HepG2 (cell line): ENCODE results near the gene SERPINF2. TPM values are rescaled to one million over a fixed set of nuclear protein-coding genes. Genes with fewer than 3 reads are reported as not detected.

ENCODE experiments used
- ASH2L ChIP-seq: fragments of 300-600, 200-600 bp; sonication (generic); IDR thresholded peaks from 2 replicates; pipeline ENCODE4 v1.7.0; 2017; ENCODE audit warnings: low read depth, mild to moderate bottlenecking, moderate library complexity, mixed read lengths, low read length; ENCODE audit not compliant: insufficient read length
- DNMT1 ChIP-seq: sonication (generic); formaldehyde crosslinking; IDR thresholded peaks from 2 replicates; pipeline ENCODE4 v1.5.1; 2020; ENCODE audit warnings: mild to moderate bottlenecking, missing genetic modification reagents
- HMG20A ChIP-seq: IDR thresholded peaks from 2 replicates; pipeline ENCODE4 v1.6.1; 2016; ENCODE audit warnings: borderline replicate concordance
- HNF4A ChIP-seq: sonication (generic); formaldehyde crosslinking; IDR thresholded peaks from 2 replicates; pipeline ENCODE4 v1.4.0; 2020; ENCODE audit warnings: missing genetic modification reagents
- IKZF1 ChIP-seq: fragments of 450-650 bp; IDR thresholded peaks from 2 replicates; pipeline ENCODE4 v1.7.1; 2016
- JARID2 ChIP-seq: sonication (generic); formaldehyde crosslinking; IDR thresholded peaks from 2 replicates; pipeline ENCODE4 v1.8.1; 2023; ENCODE audit warnings: missing genetic modification reagents, inconsistent platforms; ENCODE audit not compliant: insufficient replicate concordance
- NCOA5 ChIP-seq: sonication (generic); formaldehyde crosslinking; IDR thresholded peaks from 2 replicates; pipeline ENCODE4 v1.4.0; 2020; ENCODE audit warnings: missing genetic modification reagents
- PTBP1 ChIP-seq: fragments of 200-400 bp; formaldehyde crosslinking; IDR thresholded peaks from 2 replicates; pipeline ENCODE4 v1.6.1; 2018; ENCODE audit warnings: low read length, low read depth; ENCODE audit not compliant: poor library complexity, severe bottlenecking
- RARA ChIP-seq: IDR thresholded peaks from 2 replicates; pipeline ENCODE4 v1.6.1; 2016; ENCODE audit warnings: missing genetic modification reagents, missing compliant biosample characterization
- SCMH1 ChIP-seq: sonication (generic); formaldehyde crosslinking; IDR thresholded peaks from 2 replicates; pipeline ENCODE4 v1.9.0; 2021; ENCODE audit warnings: missing genetic modification reagents, mild to moderate bottlenecking, borderline replicate concordance
- SIX4 ChIP-seq: sonication (generic); formaldehyde crosslinking; IDR thresholded peaks from 2 replicates; pipeline ENCODE4 v1.4.0; 2020; ENCODE audit warnings: missing genetic modification reagents
- SMARCE1 ChIP-seq: fragments of 450-650 bp; IDR thresholded peaks from 2 replicates; pipeline ENCODE4 v1.6.1; 2017; ENCODE audit warnings: borderline replicate concordance
- TGIF2 ChIP-seq: IDR thresholded peaks from 2 replicates; pipeline ENCODE4 v1.6.1; 2016; ENCODE audit warnings: control low read depth, missing compliant biosample characterization
- TOPORS ChIP-seq: sonication (generic); formaldehyde crosslinking; IDR thresholded peaks from 2 replicates; pipeline ENCODE4 v1.8.0; 2023; ENCODE audit warnings: mild to moderate bottlenecking, missing genetic modification reagents
- TRIM24 ChIP-seq: sonication (generic); formaldehyde crosslinking; IDR thresholded peaks from 2 replicates; pipeline ENCODE4 v1.8.0; 2022; ENCODE audit warnings: mild to moderate bottlenecking, missing genetic modification reagents
- U2AF1 ChIP-seq: fragments of 200-400 bp; formaldehyde crosslinking; optimal IDR thresholded peaks from 2 replicates; pipeline ENCODE3; 2017; ENCODE audit warnings: mild to moderate bottlenecking, low read depth, low read length
- ZBTB1 ChIP-seq: sonication (generic); formaldehyde crosslinking; IDR thresholded peaks from 2 replicates; pipeline ENCODE4 v1.4.0; 2020; ENCODE audit warnings: missing genetic modification reagents, borderline replicate concordance
- ZNF260 ChIP-seq: sonication (generic); formaldehyde crosslinking; IDR thresholded peaks from 2 replicates; pipeline ENCODE4 v1.4.0; 2020; ENCODE audit warnings: missing genetic modification reagents, low read depth, mild to moderate bottlenecking, borderline replicate concordance
- ZNF263 ChIP-seq: sonication (generic); formaldehyde crosslinking; IDR thresholded peaks from 2 replicates; pipeline ENCODE4 v1.4.0; 2020; ENCODE audit warnings: missing genetic modification reagents
- ZNF354B ChIP-seq: sonication (generic); formaldehyde crosslinking; IDR thresholded peaks from 2 replicates; pipeline ENCODE4 v1.8.0; 2022; ENCODE audit warnings: mild to moderate bottlenecking, missing genetic modification reagents
- ZNF556 ChIP-seq: sonication (generic); formaldehyde crosslinking; IDR thresholded peaks from 2 replicates; pipeline ENCODE4 v1.4.0; 2020; ENCODE audit warnings: mild to moderate bottlenecking, missing genetic modification reagents, borderline replicate concordance
- ZNF672 ChIP-seq: sonication (generic); formaldehyde crosslinking; IDR thresholded peaks from 2 replicates; pipeline ENCODE4 v1.8.1; 2022; ENCODE audit warnings: missing genetic modification reagents
- polyA plus RNA-seq, 8 experiments: library from polyadenylated mRNA; depleted of rRNA in 3 of 8; stranded (reverse) in 7 of 8; unstranded in 1 of 8; fragments of >200 nt; fragmentation: Illumina TruSeq in 4 of 8; extraction: Trizol in 4 of 8; gene quantifications; 2 replicates each; pipeline versions ENCODE4 v1.2.1 to v1.2.3, GENCODE V29; 2011 to 2016; ENCODE audit warnings: low read depth in 4 of 8, missing spikeins in 1 of 8, mixed read lengths in 1 of 8; ENCODE audit not compliant: insufficient read depth in 1 of 8
- total RNA-seq, 5 experiments: library from RNA; depleted of rRNA; stranded (reverse); fragments of >200 nt; fragmentation: Illumina TruSeq; extraction: Trizol; gene quantifications; 2 replicates each; pipeline ENCODE4 v1.2.3, GENCODE V29; 2016; ENCODE audit warnings: low read depth in 1 of 5
- TF ChIP-seq, protein P1 (sequence below), 2 experiments: sonication (generic) in 1 of 2; formaldehyde crosslinking in 1 of 2; IDR thresholded peaks; 2 replicates each; pipeline versions ENCODE4 v1.4.0 to v1.6.1; 2016 to 2020; ENCODE audit warnings: borderline replicate concordance in 1 of 2, low read depth in 1 of 2, mild to moderate bottlenecking in 1 of 2, missing genetic modification reagents in 1 of 2
- TF ChIP-seq, protein P2 (sequence below): sonication (generic); formaldehyde crosslinking; IDR thresholded peaks from 2 replicates; pipeline ENCODE4 v1.5.0; 2020; ENCODE audit warnings: missing genetic modification reagents, mild to moderate bottlenecking, borderline replicate concordance

SERPINF2 gene
- total and polyA plus RNA-seq, 2 of the 13 experiments (the other 11 are each of a cell fraction or from before 2014, with no cell fraction given): 309 to 548 TPM

DNA sequence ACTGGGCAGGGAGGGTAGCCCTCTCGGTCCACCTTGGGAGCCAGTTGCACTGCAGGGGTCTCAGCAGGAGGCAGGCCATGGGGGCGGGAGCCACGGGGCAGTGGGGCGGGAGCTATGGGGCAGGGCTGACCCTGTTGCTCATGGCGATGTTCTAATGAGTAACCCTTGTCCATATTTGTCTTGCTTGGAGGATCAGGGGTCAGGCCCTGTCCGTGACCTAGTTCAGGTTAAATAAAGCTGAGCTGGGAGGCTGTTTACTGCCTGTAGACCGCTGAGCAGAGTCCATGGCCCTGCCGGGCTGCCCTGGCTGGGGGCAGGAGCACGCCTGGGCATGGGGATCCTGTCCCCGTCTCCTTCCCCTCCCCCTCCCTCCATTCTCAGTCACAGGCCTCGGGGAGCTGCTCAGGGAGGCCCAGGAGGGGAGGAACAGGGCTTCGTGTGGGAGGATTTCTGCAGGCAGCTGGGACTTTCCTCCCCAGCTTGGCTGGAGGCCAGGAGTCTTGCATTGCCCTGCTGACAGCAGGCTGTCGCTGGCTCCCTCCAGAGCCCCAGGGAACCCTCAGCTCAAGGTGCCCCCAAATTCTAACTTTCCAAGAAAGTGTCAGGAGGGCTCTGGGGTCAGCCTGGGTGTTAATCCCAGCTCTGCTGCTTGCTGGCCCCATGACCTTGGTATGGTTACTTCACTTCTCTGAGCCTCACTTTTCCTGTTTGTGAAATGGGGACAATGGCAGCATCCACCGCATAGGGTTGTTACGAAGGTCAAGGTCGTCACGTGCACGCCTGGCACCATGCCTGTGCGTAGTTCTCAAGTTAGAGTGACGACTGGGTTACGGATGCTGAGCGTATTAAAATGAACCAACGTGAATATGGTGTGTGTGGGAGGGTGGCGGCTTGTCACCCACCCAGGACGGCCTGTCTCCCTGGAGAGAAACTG, 6.1 kb upstream of the SERPINF2 start (continued):
- TF ChIP-seq TGIF2: no peak; the same call in none of the 2 replicates
- TF ChIP-seq, protein P1, sequence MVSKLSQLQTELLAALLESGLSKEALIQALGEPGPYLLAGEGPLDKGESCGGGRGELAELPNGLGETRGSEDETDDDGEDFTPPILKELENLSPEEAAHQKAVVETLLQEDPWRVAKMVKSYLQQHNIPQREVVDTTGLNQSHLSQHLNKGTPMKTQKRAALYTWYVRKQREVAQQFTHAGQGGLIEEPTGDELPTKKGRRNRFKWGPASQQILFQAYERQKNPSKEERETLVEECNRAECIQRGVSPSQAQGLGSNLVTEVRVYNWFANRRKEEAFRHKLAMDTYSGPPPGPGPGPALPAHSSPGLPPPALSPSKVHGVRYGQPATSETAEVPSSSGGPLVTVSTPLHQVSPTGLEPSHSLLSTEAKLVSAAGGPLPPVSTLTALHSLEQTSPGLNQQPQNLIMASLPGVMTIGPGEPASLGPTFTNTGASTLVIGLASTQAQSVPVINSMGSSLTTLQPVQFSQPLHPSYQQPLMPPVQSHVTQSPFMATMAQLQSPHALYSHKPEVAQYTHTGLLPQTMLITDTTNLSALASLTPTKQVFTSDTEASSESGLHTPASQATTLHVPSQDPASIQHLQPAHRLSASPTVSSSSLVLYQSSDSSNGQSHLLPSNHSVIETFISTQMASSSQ (IDR thresholded peaks at IDR 0.05; ENCODE audit: low read depth): peak; percentile 97
- TF ChIP-seq, protein P1 (CRISPR knock-in tag; IDR thresholded peaks at IDR 0.05; ENCODE audit: borderline replicate concordance): peak; percentile 99
- TF ChIP-seq SCMH1 (CRISPR knock-in tag): no peak
- peak; percentile 98 for TF ChIP-seq ZNF263 (CRISPR knock-in tag)
- no peak; the same call in 1 of the 2 replicates for TF ChIP-seq DNMT1
- peak; percentile 89 for TF ChIP-seq HMG20A (CRISPR knock-in tag)
- peak; percentile 98 for TF ChIP-seq HNF4A (CRISPR knock-in tag)
- TF ChIP-seq ASH2L: peak; percentile 73
- no peak for TF ChIP-seq ZBTB1 (CRISPR knock-in tag)
- peak; percentile 81 for TF ChIP-seq SIX4 (CRISPR knock-in tag)
- no peak; the same call in 1 of the 2 replicates for TF ChIP-seq TRIM24 (CRISPR knock-in tag)
- no peak for TF ChIP-seq ZNF260 (CRISPR knock-in tag)
- TF ChIP-seq, protein P2, sequence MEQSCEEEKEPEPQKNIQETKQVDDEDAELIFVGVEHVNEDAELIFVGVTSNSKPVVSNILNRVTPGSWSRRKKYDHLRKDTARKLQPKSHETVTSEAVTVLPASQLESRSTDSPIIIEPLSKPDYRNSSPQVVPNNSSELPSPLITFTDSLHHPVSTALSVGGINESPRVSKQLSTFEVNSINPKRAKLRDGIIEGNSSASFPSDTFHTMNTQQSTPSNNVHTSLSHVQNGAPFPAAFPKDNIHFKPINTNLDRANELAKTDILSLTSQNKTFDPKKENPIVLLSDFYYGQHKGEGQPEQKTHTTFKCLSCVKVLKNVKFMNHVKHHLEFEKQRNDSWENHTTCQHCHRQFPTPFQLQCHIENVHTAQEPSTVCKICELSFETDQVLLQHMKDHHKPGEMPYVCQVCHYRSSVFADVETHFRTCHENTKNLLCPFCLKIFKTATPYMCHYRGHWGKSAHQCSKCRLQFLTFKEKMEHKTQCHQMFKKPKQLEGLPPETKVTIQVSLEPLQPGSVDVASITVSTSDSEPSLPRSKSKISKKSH (CRISPR knock-in tag): no peak; the same call in 1 of the 2 replicates
- no peak for TF ChIP-seq IKZF1
- TF ChIP-seq TOPORS: no peak; the same call in none of the 2 replicates
- no peak for TF ChIP-seq JARID2
- TF ChIP-seq U2AF1: peak; percentile 74
- no peak; the same call in 1 of the 2 replicates for TF ChIP-seq ZNF672 (CRISPR knock-in tag)
- TF ChIP-seq PTBP1: no peak
- TF ChIP-seq SMARCE1: no peak
- peak; percentile 75; the same call in 1 of the 2 replicates for TF ChIP-seq ZNF556
- peak; percentile 99 for TF ChIP-seq RARA (CRISPR knock-in tag)
- no peak; the same call in 1 of the 2 replicates for TF ChIP-seq NCOA5 (CRISPR knock-in tag)
- peak; percentile 60; the same call in 1 of the 2 replicates for TF ChIP-seq ZNF354B
